ENCODE results near the gene MEF2D. TPM values are rescaled to one million over a fixed set of nuclear protein-coding genes. Genes with fewer than 3 reads are reported as not detected.
A peak's percentile ranks its signal among the peaks of the same experiment; 100 is the strongest.

MEF2D gene
- total and polyA plus RNA-seq, 12 donors = 7.8 to 89.9 (median 50.0) TPM

DNA sequence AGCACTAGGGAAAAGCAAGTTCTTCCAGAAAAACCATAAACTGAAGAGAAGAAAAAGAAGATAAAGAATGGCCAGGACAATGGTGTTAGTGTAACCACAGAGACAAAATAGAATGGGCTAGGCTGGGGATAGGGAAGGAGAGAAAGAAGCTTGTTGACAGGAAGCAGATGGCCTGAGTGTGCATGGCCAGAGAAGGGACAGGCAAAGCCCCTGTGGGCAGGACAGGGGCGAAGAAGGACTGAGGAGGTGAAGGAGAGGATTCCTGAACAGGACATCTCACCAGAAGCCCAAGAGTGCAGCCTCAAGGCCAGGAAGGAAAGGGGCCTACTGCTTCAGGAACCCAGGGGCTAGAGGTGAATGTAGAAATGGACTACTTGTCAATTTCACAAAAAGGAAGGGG is 42.5 kb upstream of the MEF2D start:
- Histone ChIP-seq H3K36me3 (replicated peaks in 1 of 2) (no peaks in the 10 kb centered on the region), H3K4me3 (no peak overlapping the region), H3K27me3 (no peaks in the 10 kb centered on the region), H3K27ac (no peak overlapping the region), H3K9me3 (replicated peaks in 1 of 3) (no peaks in the 10 kb centered on the region), H3K4me1 (replicated peaks in 1 of 2) (no peaks in the 10 kb centered on the region)
- TF ChIP-seq, protein P1, sequence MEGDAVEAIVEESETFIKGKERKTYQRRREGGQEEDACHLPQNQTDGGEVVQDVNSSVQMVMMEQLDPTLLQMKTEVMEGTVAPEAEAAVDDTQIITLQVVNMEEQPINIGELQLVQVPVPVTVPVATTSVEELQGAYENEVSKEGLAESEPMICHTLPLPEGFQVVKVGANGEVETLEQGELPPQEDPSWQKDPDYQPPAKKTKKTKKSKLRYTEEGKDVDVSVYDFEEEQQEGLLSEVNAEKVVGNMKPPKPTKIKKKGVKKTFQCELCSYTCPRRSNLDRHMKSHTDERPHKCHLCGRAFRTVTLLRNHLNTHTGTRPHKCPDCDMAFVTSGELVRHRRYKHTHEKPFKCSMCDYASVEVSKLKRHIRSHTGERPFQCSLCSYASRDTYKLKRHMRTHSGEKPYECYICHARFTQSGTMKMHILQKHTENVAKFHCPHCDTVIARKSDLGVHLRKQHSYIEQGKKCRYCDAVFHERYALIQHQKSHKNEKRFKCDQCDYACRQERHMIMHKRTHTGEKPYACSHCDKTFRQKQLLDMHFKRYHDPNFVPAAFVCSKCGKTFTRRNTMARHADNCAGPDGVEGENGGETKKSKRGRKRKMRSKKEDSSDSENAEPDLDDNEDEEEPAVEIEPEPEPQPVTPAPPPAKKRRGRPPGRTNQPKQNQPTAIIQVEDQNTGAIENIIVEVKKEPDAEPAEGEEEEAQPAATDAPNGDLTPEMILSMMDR (IDR thresholded peaks at IDR 0.05) = no peak
- TF ChIP-seq POLR2A (IDR thresholded peaks at IDR 0.05) = no peak
- WGBS, 4 donors = 75 to 95% (median 83%) methylated on average over 1 of the region's 1 CpG
- intact Hi-C loops (cut with DNase I) = no loop called here
- DNase-seq = no peak

GRCh38 chr1:156540955-156541354 is 40.4 kb upstream of the MEF2D start:
- no peak overlapping the region for H3K27ac ChIP-seq
- no peaks in the 10 kb centered on the region for H3K9me3 ChIP-seq (replicated peaks in 1 of 3)
- DNase-seq = peak in 3 of 7 donors; percentile 39 to 46 (median 41)
- intact Hi-C loops (cut with DNase I) = no loop called here
- TF ChIP-seq POLR2A (IDR thresholded peaks at IDR 0.05) = no peak
- TF ChIP-seq, protein P1 (IDR thresholded peaks at IDR 0.05) = no peak
- WGBS, 4 donors = 92 to 100% (median 98%) methylated on average over 2 of the region's 2 CpGs
- no peaks in the 10 kb centered on the region for H3K27me3 ChIP-seq
- H3K36me3 ChIP-seq (replicated peaks in 1 of 2) = no peaks in the 10 kb centered on the region
- no peak overlapping the region for H3K4me3 ChIP-seq
- H3K4me1 ChIP-seq (replicated peaks in 1 of 2) = no peaks in the 10 kb centered on the region

DNA sequence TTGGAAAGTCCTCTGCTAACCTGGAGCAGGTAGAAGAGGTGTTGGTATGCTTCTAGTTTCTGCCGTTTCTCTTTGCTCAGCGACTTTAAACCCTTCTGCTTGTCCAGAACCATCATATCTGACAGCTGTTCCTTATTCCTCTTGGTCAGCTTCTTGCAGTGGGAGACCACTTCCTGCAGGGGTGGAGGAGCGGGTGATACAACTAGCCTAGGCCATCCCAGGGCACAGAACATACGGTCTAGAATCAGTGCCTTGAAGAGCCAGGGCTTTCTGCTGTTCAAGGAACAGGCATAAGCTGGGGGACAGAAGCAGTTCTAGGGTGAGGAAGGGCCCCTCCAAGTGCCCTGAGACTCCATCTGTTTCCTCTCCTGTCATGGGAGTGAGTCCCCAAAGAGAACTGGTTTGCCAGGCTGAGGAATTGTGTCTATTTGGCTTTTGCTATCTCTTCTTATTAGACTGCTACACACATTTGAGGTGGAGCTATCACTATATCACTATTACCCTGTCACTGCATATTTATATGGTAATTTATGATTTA is 39.3 kb upstream of the MEF2D start:
- H3K27ac ChIP-seq = no peak overlapping the region
- no peaks in the 10 kb centered on the region for H3K9me3 ChIP-seq (replicated peaks in 1 of 3)
- no peak overlapping the region for H3K4me3 ChIP-seq
- DNase-seq = no peak
- no peaks in the 10 kb centered on the region for H3K27me3 ChIP-seq
- no peaks in the 10 kb centered on the region for H3K4me1 ChIP-seq (replicated peaks in 1 of 2)
- intact Hi-C loops (cut with DNase I) = no loop called here
- no peak for TF ChIP-seq POLR2A (IDR thresholded peaks at IDR 0.05)
- TF ChIP-seq, protein P1 (IDR thresholded peaks at IDR 0.05) = no peak
- 76 to 91% (median 81%) methylated on average over 3 to 4 of the region's 4 CpGs for WGBS, 4 donors
- H3K36me3 ChIP-seq (replicated peaks in 1 of 2) = no peaks in the 10 kb centered on the region

GRCh38 chr1:156538711-156539440 is 38.3 kb upstream of the MEF2D start:
- no peak overlapping the region for H3K4me3 ChIP-seq
- H3K27ac ChIP-seq = no peak overlapping the region
- no peak for TF ChIP-seq POLR2A (IDR thresholded peaks at IDR 0.05)
- TF ChIP-seq, protein P1 (IDR thresholded peaks at IDR 0.05) = no peak
- H3K9me3 ChIP-seq (replicated peaks in 1 of 3) = no peaks in the 10 kb centered on the region
- no peaks in the 10 kb centered on the region for H3K36me3 ChIP-seq (replicated peaks in 1 of 2)
- no peaks in the 10 kb centered on the region for H3K27me3 ChIP-seq
- DNase-seq = no peak
- intact Hi-C loops (cut with DNase I) = no loop called here
- no peaks in the 10 kb centered on the region for H3K4me1 ChIP-seq (replicated peaks in 1 of 2)
- 91 to 94% (median 93%) methylated on average over 10 of the region's 10 CpGs for WGBS, 4 donors

Data from adrenal gland (tissue), 12 donors.